ENCODE data around the gene CDY1. TPM values are rescaled to one million over a fixed set of nuclear protein-coding genes. Genes with fewer than 3 reads are reported as not detected.
A peak's percentile ranks its signal among the peaks of the same experiment; 100 is the strongest.
"Not testable (repeated sequence)": the region's sequence is repeated elsewhere in the genome, so short reads cannot be mapped to it uniquely, and the experiment has no call there.

Gene CDY1
- total RNA-seq: not detected

- not testable (repeated sequence) for ATAC-seq; DNase-seq (ENCODE audit: low spot score)
These were observed at the start of gene CDY1 for GRCh38 chrY:25621817-25622216. TSS of gene CDY1 (plus strand) at chrY:25622117. CDS start at chrY:25622443, 326 bp downstream.

- not testable (repeated sequence) for DNase-seq (ENCODE audit: low spot score); ATAC-seq
These were observed 28.6 kb upstream of the CDY1 start for GRCh38 chrY:25593336-25593735.

- not testable (repeated sequence) for DNase-seq (ENCODE audit: low spot score); ATAC-seq
These were observed 1.7 kb upstream of the CDY1 start for GRCh38 chrY:25620209-25620608.

GRCh38 chrY:25626524-25626923 is 4.6 kb downstream of the CDY1 start:
- not testable (repeated sequence) for DNase-seq (ENCODE audit: low spot score); ATAC-seq

- DNase-seq (ENCODE audit: low spot score); ATAC-seq: not testable (repeated sequence)
These were observed 8.6 kb downstream of the CDY1 start for GRCh38 chrY:25630383-25631112.

- peak; percentile 34 for ATAC-seq
- not testable (repeated sequence) for DNase-seq (ENCODE audit: low spot score)
These were observed 17.9 kb downstream of the CDY1 start for GRCh38 chrY:25639852-25640251.

GRCh38 chrY:25643024-25643915 is 21.4 kb downstream of the CDY1 start:
- not testable (repeated sequence) for DNase-seq (ENCODE audit: low spot score)
- ATAC-seq: peak; percentile 94
